ENCODE measurements around the gene WIPF1.

- TF ChIP-seq, protein P1, sequence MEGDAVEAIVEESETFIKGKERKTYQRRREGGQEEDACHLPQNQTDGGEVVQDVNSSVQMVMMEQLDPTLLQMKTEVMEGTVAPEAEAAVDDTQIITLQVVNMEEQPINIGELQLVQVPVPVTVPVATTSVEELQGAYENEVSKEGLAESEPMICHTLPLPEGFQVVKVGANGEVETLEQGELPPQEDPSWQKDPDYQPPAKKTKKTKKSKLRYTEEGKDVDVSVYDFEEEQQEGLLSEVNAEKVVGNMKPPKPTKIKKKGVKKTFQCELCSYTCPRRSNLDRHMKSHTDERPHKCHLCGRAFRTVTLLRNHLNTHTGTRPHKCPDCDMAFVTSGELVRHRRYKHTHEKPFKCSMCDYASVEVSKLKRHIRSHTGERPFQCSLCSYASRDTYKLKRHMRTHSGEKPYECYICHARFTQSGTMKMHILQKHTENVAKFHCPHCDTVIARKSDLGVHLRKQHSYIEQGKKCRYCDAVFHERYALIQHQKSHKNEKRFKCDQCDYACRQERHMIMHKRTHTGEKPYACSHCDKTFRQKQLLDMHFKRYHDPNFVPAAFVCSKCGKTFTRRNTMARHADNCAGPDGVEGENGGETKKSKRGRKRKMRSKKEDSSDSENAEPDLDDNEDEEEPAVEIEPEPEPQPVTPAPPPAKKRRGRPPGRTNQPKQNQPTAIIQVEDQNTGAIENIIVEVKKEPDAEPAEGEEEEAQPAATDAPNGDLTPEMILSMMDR (IDR thresholded peaks at IDR 0.05) = no peak
- no peak for TF ChIP-seq POLR2A (IDR thresholded peaks at IDR 0.05)
Observed at GRCh38 chr2:174593574-174594203, 3.9 kb downstream of the WIPF1 start.
